GM18873 (cell line): ENCODE results near the gene ZNF384.

Experiments used
- ATAC-seq: cut with Tn5 transposase; IDR thresholded peaks from one replicate; pipeline ENCODE4 v1.9.1; 2021; ENCODE audit warnings: mild to moderate bottlenecking, moderate library complexity, moderate number of reproducible peaks; ENCODE audit not compliant: unreplicated experiment, low FRiP score

ZNF384 gene

DNA sequence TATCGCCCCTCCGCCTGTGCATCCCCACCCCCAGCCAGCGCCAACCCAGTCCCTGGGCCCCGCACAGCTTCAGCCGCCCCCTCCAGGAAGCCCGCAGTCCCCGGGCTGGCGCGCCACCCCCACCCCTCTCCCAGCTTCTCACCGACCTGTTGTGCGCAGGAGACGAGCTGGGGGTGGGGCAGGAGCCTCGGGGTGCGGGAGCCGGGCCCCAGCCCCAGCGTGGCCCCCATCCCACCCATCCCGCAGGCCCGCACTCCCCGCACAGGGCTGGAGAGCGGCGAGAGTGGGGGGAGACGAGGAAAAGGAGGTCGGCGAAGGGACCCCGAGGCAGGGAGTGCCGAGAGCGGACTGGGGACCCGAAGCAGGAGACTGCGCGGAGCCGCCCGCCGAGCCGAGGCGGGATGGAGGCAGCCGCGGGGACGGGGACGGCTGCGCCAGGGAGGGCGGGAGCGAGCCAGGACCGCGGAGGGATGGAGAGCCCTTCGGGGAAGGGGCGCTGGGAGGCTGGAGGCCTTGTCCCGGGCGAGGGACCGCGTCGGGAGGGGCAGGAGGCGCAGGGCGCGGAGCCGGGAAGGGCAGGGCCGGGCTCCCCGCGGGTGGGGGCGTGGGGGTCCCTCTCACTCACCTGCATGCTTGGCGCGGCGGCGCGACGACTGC, 10.9 kb upstream of the ZNF384 start:
- no peak for ATAC-seq

DNA sequence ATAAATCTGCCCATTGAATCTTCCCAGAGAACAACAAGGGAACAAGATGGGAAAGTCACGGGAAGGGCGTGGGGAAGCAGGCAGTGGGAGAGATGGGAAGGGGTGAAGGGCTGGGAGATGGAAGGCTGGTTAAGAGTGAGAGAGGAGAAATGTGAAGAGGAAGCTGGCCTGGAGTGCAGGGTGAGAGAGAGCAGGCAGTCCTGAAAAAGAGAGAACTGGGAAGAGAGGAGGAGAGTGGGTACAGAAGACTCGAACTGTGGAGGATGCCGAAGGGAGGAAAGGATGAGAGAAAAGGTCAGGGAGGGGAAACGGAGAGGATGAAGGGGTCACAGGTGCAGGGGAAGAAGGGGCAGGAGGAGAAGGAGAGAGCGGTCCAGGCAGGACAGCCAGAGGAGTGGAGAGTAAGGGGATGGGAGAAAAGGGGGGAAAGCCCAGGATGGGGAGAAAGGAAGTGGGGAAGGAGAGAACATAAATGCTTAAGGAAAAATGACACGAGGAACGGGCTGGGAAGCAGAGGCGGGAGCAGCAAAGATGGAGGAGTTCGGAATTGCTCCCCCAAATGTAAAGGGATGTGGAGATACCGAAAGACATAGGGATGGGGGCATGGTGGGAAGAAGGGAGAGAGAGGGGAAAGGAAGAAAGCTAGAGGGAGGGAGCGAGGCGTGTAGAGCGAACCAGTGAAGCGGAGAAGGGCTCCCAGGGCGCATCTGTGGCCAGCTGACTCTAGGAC, 10.2 kb upstream of the ZNF384 start:
- ATAC-seq, result no peak

DNA sequence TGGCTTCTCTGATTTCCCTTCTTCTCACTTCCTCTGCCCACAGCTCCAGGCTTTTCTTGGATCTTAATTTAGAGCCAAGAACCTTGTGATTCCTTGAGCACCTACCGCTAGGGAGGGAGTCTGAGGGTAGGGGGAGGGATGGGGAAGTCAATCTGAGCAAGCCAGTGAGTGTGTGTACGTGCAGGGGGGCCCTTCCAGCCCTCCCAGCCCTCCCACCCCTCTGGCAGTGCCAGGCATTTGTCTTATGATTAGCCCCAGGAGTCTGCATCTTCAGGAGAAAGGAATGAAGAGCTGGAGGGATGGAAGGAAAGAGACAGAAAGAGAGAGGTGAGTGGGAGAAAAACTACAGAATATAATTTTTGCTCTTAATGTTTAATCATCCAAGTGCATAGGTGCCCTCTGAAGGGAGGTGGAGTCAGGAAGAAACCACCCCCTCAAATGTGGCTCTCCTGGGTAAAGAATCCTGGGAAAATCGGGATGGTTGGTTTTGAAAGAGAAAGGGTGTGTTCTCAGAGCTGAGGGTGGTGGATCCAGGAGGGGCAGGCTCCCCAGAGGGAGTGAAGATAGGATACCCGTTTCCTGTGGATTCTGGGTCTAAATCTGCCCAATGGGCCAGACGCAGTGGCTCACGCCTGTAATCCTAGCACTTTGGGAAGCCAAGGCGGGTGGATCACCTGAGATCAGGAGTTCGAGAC, 9.3 kb upstream of the ZNF384 start:
- no peak for ATAC-seq

DNA sequence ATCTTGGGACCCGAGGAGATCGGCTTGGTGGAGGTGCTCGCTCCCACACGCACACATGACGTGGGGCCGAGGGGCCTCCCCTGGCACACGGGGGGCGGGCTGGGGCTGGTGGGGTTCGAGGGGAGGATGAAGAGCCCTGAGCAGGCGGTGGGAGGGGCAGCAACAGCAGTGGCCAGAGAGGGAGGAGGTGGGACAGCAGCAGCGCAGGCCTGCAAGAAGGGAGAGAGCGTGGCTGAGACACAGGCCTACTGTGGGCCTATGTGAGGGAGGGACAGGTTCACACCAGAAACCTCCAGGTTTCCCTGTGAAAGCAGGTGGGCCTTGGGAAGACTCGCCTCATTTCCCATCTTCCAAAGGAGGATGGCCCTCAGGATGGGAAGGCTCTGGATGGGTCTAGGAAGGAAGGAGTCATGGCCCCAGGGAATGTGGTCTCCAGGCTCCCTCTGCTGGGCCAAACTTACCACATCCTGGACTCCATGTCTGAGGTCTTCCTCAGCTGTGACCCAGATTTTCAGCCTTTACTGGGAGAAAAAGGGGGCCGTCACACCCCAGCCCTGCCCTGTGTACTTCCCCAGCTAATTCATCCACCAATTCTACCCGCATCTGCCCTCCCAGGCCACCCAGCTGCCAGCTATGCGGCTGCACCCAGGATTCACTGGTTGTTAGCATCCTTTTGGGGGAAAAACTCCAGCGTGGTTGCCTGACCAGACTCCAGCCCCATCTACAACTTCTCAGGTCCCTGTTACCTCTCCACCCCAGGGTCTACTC, 8.6 kb upstream of the ZNF384 start:
- no peak for ATAC-seq

DNA sequence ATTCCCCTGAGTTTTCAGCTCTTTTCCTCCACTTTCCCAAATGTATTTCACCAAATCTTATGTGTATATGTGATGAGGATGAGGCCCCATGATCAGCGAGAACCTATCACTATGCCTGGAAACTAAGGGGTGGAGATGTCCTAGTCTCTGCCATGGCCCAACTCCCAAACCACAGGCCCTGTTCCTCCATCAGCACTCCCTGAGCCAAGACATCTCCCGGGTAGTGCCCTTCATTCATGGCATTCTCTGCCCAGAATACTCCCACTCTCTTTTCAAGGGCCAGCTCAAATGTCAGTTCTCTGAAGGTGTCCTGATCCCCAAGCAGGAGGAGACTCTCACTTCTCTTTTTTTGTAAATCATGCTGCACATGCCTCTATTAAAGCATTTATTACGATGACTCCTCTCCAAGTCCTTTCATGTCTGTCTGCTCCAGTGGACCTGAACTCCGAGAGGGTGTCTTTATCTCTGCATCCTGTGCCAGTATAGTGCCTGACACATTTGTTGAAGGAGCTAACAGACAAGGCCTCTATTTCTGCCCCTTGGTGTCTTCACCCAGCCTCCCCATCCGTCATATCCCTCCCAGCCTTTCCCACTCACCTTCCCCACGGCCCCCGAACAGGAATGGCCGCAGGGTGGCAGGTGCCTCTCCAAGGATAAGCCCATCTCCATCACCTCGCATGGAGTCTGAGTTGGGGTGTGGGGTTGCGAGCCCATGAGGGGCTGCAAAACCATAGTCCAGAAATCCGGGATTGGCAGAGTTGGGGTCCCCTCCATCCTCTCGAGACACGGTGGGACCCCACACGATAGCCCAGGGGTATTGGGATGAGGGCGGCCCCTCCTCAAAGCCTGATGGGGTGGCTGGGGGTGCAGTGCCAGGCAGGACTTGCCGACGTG, 7.8 kb upstream of the ZNF384 start:
- no peak for ATAC-seq

DNA sequence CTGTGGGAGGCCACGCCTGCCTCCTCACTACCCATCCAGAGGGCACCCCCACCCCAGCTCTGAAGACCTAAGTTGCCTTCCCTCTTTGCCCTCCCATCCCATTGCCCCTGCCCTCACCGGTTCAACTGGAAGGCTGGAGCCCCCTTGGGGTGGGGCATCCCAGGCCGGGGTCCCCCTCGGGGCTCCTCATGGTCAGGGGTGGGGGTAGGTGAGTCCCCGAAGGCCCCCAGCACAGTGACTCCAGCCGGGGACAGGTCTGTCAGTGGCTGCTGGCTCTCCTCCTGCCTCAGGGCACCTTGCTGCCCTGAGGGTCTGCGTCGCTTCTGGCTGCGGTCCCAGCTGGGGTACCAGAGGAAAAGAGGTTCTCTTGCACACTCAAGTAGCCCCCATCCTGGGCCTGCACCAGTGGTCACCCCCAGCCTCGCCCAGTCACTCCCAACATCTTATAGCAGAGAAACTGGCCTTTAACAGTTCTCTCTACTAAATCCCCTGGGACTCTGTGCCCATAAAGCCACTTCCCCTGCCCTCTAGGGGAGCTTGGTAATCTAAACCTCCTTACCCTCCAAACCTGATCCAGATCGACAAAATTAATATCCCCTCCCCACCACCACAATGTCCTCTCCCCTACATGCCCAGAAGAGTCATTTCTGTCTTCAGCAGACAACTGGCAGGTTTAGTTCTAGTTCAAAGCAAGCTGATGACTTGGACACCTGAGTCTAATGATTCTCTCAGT, 6.3 kb upstream of the ZNF384 start:
- ATAC-seq, result no peak

DNA sequence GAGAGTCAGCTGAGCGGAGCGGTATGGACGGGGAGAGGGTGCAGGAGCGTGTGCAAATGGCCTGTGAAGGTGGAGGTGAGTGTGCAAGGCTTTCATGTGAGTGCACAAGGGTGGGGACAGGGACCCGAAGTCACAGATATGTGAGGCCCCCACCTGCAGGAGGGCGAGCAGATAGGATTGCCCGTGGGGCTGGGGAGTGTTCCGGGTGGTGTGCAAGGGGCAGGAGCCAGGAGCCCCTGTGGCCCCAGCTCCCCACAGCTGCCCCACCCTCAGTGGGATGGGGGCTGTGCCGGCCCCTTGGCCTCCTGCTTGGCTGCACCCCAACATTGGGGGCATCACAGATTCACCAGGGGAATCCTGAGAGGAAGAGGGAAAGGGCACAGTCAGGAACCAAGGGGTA, 5.5 kb upstream of the ZNF384 start:
- ATAC-seq, result no peak

DNA sequence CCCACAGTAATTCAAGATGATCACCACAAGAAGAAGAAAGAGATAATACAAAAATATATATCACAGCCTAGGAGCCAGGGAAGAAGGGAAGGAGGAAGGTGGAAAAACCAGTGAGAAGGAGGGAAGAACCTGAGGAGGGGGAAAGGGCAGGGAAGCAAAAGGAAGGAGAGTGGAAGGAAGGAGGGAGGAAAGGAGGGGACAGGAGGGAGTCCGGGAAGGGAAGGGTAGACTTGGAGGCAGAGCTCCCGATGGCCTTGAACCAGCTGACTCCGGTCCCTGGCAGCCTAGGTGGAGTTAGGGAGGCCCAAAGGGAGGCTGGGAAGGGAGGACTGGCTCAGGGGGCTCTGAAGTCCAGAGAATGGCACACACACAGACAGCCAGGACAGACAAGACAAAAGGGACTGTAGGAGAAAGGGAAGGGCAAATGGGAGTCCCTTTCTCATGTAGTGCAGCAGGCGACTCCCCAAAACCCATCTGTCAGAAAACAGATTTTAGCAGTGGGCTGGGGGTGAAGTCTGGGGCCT, 4.7 kb upstream of the ZNF384 start:
- ATAC-seq, result no peak

DNA sequence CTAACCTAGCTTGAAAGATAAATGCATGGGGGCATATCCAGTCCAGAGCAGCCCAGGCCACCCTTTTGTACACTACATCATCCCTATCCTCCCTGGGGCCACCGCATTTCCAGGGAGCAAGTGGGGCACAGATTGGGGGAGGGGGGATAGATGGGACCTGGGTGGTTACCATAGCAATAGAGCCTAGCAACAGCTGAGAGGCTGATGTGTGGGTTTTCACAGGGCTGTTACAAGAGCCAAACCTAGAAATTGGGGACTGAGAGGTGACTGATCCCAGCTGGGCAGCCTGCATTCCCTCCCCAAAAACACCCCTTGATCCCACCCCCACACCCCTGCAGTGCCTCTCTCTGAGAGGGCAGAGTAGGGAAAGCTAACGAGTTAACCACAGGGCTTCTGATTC, 3.7 kb upstream of the ZNF384 start:
- ATAC-seq, result no peak

DNA sequence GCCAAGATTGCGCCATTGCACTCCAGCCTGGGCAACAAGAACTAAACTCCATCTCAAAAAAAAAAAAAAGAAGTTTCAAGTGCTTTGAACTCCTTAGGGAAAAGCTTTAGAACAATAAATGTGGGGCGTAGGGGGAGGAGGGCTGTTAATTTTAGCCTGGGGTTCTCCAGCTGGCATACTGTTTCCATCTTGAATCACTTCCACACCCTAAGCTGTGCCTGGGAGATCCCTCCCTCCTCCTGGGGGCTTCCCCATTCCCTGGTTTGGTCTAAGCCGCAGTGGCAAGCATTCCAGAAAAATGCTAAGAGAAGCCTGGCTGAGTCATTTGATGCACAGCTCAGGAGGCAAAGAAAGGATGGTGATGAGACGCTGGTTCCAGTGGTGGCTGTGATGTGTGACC, 2.3 kb upstream of the ZNF384 start:
- ATAC-seq, result no peak

DNA sequence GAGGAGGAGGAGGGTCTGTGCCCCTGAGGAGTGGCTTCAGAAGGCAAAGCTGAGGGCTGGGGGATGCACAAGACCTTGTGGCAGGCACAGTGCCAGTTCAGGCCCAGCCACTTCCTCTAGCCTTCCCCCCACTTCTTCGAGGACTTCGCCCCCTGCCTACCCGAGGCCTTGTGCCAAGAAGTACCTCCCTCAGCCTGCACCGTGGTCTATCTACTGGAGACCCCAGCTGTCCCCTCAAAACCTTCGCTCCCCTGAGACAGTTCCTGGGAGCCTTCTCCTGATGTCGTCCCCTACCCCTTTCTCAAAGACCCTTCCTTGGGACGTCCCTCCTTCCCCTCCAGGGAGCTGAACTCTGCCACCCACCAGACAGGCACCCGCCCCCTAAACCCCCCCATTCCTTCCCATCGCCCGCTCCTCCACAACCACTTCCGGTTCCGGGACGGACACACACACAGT, 604 bp downstream of the ZNF384 start:
- ATAC-seq, result no peak

DNA sequence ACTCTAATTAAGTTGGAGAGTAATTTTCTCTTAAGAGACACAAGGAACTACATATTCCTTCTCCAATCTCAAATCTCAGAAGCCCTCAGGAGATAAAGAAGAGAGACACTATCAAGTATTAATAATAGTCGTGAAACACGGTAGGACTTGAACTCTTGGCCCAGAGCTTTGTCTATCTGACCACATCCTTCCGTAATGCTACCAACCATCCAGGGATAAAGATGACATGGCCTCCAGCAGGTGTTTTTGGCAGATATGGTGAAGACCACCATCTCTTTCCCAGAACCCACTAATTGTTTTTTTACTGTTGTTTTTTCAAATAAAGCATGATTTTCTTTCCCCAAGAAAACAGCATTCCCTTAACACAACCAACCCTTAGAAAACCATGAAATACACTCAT, 3.4 kb downstream of the ZNF384 start:
- ATAC-seq, result no peak

DNA sequence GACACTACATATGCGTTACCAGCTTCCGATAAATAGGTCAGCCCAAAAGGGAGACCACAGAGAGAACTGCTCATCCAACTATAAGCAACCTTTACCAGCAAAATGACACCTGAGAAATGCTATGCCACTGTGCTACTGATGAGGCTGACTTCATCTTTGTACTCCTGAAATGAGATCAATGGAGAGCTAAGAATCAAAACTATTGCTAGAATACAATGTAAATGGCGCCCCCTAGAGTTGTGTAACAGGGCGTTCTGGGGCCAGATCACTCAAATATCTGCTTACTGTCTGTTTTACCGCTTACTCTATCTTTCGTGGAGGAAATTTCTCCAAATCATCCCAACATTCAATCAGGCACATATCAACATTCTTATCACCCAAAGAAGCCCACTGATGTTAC, 4.6 kb downstream of the ZNF384 start:
- no peak for ATAC-seq

DNA sequence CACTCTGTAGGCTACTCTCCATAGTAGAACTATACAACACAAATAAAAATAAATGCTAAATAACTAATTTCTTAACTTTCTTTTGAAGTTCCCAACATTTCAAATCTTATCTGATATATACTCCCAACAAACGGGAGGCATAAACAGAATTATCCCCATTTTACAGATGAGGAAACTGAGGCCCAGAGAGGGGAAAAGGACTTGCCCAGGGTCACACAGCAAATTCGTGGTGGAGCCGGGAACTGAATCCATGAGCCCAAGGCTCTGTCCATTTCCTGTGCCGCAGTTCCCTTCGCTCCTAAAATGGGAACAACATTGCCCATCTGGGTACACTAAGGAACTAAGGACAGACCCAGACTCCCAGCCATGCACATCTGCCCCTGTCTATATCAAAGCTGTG, 12.2 kb downstream of the ZNF384 start:
- no peak for ATAC-seq

DNA sequence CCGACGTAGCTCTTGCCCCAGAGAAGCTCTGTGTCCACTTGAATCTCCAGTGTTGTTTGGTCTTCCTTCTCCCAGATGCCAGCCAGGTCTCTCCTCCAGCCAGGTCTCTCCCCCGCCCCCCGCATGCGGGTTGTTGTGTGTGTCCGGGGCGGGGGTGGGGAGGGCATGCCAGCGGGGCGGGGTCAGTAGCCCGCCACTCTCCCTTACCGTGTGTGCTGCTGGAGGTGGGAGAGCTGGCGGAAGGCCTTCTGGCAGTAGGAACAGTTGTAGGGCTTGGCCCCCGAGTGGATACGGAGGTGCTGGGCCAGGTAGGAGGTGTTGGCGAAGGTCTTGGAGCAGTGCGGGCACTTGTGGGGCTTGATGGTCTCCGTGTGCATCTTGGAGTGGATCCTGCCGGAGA, 17.0 kb downstream of the ZNF384 start:
- no peak for ATAC-seq

DNA sequence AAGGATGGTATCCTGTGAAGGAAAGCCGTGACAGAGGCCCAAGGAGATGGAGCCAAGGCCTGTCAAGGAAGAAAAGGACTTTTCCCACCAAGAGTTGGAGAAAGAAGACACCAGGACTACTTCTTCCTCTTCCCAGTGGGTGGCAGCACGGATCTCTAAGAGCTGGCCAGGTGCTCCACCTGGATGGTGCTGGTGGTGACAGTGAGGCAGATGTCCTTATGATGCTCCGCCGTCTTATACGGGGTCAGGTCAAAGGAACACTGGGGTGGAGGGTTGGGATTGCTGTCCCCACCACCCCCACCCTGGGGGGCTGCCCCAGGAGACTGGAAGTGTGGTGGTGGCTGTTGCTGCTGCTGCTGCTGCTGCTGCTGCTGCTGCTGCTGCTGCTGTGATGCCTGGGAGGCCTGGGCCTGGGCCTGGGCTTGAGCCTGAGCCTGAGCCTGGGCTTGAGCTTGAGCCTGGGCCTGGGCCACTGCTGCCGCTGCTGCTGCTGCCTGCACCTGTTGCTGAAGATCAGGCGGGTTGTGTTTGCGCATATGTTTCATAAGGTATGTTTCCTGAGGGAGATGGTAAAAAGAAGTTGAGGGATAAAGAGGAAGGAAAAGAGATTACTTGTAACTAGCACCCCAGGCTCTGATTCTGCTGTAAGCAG, 21.5 kb downstream of the ZNF384 start:
- no peak for ATAC-seq

DNA sequence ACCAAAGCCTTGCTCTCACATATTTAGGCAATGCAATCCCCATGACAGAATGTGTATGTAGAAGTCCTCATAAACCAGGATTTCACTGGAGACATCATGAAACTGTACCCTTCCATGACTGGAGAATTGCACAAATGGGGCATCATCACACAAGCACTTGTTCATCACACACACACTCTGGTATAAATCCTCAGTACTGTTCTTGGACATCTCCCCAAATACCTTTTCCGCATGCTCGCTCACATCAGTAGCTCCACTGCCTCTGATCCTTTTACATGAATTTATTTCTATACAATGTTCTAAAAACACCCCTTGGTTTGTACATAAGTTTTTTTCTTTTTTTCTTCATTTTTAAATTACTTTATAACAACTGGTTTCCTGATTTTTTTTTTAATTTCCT, 23.0 kb downstream of the ZNF384 start:
- ATAC-seq, result no peak

DNA sequence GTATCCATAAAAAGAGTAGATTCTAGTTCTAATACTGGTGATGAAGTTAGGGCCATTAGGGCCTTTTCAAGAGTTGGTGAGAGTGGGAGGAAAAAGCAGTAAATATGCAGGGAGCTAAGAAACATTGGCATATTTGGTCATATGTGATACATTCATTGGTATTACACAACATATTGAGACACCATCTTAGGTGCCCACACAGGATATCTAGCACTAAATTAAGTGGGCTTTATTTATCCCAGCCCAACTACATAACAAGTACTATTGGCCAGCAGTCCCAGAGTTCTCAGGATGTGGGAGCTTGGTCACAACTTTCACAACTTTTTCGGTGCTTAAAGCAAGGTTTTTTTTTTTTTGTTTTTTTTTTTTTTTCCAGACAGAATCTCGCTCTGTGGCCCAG, 24.3 kb downstream of the ZNF384 start:
- ATAC-seq, result no peak
